ENCODE data around the gene TTC21A. TPM values are rescaled to one million over a fixed set of nuclear protein-coding genes. Genes with fewer than 3 reads are reported as not detected.
"Not testable (repeated sequence)": the region's sequence is repeated elsewhere in the genome, so short reads cannot be mapped to it uniquely, and the experiment has no call there.

Gene TTC21A
- polyA plus RNA-seq, 6 donors from 2014 or later, result 3.8 to 14.8 (median 11.2) TPM

GRCh38 chr3:39164414-39164813, 56.9 kb downstream of the TTC21A start:
- no peak for ATAC-seq (ENCODE audit: low read depth in 2 of 2)
- no peak overlapping the region for H3K27ac Mint-ChIP-seq
- no peaks in the 10 kb centered on the region for H3K9me3 Mint-ChIP-seq
- no peak overlapping the region for H3K4me3 Mint-ChIP-seq
- H3K4me1 Mint-ChIP-seq, result peaks cover 0 to 3% (median 0%) of the 10 kb centered on the region in 3 donors
- H3K36me3 Mint-ChIP-seq, result peaks cover 0 to 7% of the 10 kb centered on the region in 2 donors
- DNase-seq, result no peak
- no peaks in the 10 kb centered on the region for H3K27me3 Mint-ChIP-seq

GRCh38 chr3:39165518-39165917, 58.0 kb downstream of the TTC21A start:
- peaks cover 0 to 3% (median 0%) of the 10 kb centered on the region in 3 donors for H3K4me1 Mint-ChIP-seq
- DNase-seq (no peak), ATAC-seq (ENCODE audit: low read depth in 2 of 2) (no peak)
- H3K4me3 Mint-ChIP-seq, result no peak overlapping the region
- no peak overlapping the region for H3K27ac Mint-ChIP-seq
- H3K27me3 Mint-ChIP-seq, result no peaks in the 10 kb centered on the region
- H3K36me3 Mint-ChIP-seq, result peaks cover 0 to 7% of the 10 kb centered on the region in 2 donors
- no peaks in the 10 kb centered on the region for H3K9me3 Mint-ChIP-seq

DNA sequence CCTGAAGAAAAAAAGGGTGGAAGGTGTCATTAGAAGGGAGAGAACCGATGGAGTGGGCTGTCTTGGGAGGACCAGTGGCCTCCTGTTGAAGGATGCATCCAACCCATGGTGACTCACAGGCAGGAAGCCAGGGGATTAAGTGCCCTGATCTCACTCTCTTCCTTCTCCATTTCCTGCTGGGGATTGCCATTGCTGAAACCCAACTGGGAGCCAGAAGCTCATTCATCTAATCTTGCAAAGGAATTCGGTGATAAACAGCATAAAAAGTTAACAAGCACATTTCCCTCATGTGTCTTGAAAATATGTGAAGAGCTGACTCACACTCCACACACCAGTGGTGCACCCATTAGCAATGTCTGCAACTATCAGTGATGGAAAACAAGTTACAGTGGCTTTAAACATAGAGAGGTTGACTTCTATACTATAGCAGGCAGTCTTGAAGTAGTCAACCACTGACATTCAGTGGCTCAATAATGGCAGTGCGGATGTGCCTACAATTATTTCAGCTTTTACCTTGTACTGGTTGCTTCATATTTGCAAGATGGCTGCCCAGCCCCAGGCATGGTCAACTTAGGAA, 58.7 kb downstream of the TTC21A start:
- H3K4me3 Mint-ChIP-seq, result no peak overlapping the region
- H3K27ac Mint-ChIP-seq, result no peak overlapping the region
- peaks cover 0 to 7% of the 10 kb centered on the region in 2 donors for H3K36me3 Mint-ChIP-seq
- H3K27me3 Mint-ChIP-seq, result no peaks in the 10 kb centered on the region
- peak; percentile 43 to 62 for ATAC-seq (ENCODE audit: low read depth in 2 of 2)
- H3K9me3 Mint-ChIP-seq, result no peaks in the 10 kb centered on the region
- H3K4me1 Mint-ChIP-seq, result peaks cover 0 to 3% (median 0%) of the 10 kb centered on the region in 3 donors
- no peak for DNase-seq

- no peak for ATAC-seq (ENCODE audit: low read depth in 2 of 2)
- H3K27me3 Mint-ChIP-seq, result no peaks in the 10 kb centered on the region
- no peak overlapping the region for H3K4me3 Mint-ChIP-seq
- no peaks in the 10 kb centered on the region for H3K9me3 Mint-ChIP-seq
- peaks cover 0 to 7% of the 10 kb centered on the region in 2 donors for H3K36me3 Mint-ChIP-seq
- H3K27ac Mint-ChIP-seq, result no peak overlapping the region
- DNase-seq, result no peak
- H3K4me1 Mint-ChIP-seq, result peaks cover 0 to 3% (median 0%) of the 10 kb centered on the region in 3 donors
Observed at GRCh38 chr3:39166932-39167532, 59.6 kb downstream of the TTC21A start.

DNA sequence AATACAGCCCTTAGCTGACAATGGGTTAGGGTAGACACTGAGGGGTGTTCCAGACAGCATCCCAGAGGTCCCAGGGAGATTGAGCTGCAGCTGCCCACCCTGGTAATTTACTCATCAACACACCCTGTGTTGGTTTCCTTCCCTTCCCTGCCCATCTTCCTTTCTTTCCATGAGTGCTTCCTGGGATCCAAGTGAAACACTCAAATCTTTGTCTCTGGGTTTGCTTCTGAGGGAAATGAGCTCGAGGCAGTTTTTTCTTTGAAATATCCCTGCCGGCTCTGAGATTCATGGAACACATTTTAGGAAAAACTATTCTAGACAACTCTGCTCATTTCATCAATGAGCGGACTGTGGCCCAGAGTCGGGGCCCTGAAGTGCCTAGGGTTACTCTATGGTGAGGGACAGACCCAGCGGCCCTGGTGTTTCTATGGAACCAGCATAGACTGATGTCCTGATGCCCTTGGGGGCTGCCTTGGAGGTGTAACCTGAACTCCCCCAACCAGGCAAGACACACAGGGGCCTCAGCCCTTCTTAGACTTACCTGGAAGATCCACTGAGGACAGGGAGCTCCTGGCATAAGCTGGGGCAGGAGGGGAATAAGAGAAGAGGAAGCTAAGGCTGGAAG, 60.8 kb downstream of the TTC21A start:
- H3K4me3 Mint-ChIP-seq, result no peak overlapping the region
- peaks cover 0 to 4% of the 10 kb centered on the region in 2 donors for H3K36me3 Mint-ChIP-seq
- ATAC-seq (ENCODE audit: low read depth in 2 of 2), result no peak
- H3K4me1 Mint-ChIP-seq, result peaks cover 0 to 3% (median 0%) of the 10 kb centered on the region in 3 donors
- no peaks in the 10 kb centered on the region for H3K27me3 Mint-ChIP-seq
- no peaks in the 10 kb centered on the region for H3K9me3 Mint-ChIP-seq
- no peak overlapping the region for H3K27ac Mint-ChIP-seq
- DNase-seq, result no peak

GRCh38 chr3:39169712-39170111, 62.2 kb downstream of the TTC21A start:
- Mint-ChIP-seq H3K9me3 (peaks cover 0 to 2% (median 0%) of the 10 kb centered on the region in 7 donors), H3K4me3 (no peak overlapping the region), H3K4me1 (no peaks in the 10 kb centered on the region), H3K36me3 (no peaks in the 10 kb centered on the region), H3K27ac (no peak overlapping the region), H3K27me3 (no peaks in the 10 kb centered on the region)
- ATAC-seq (ENCODE audit: low read depth in 2 of 2) (no peak), DNase-seq (no peak)

DNA sequence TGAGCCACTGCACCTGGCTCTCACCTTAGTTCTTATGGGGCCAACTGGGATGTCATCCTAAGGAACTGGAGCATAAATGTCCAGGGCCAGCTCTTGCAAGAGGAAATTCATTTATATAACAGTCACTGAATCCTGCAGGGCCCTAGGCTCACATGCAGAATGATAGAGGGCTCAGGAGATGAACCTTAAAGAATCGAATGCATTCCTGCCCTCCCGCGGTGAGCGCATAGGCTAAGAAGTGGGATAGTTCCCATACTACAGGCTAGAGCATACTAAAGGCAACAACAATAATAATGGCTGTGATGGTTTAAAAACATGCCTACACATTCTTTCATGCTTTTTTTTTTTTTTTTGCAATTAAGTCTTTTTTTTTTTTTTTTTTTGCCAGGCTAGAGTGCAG, 63.0 kb downstream of the TTC21A start:
- DNase-seq (no peak), ATAC-seq (ENCODE audit: low read depth in 2 of 2) (no peak)
- Mint-ChIP-seq H3K27ac (no peak overlapping the region), H3K4me3 (no peak overlapping the region), H3K9me3 (peaks cover 0 to 3% (median 0%) of the 10 kb centered on the region in 7 donors), H3K4me1 (no peaks in the 10 kb centered on the region), H3K27me3 (no peaks in the 10 kb centered on the region), H3K36me3 (no peaks in the 10 kb centered on the region)

DNA sequence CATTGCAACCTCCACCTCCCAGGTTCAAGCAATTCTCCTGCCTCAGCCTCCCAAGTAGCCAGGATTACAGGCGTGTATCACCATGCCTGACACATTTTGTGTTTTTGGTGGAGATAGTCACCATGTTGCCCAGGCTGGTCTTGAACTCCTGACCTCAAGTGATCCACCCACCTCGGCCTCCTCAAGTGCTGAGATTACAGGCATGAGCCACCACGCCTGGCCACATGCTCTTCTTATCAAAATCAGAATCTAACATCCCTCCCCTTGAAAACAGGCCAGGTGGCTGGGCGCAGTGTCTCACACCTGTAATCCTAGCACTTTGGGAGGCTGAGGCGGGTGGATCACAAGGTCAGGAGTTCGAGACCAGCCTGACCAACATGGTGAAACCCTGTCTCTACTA, 63.4 kb downstream of the TTC21A start:
- DNase-seq; H3K27ac Mint-ChIP-seq; ATAC-seq (ENCODE audit: low read depth in 2 of 2); H3K9me3 Mint-ChIP-seq; H3K4me1 Mint-ChIP-seq; H3K27me3 Mint-ChIP-seq; H3K4me3 Mint-ChIP-seq; H3K36me3 Mint-ChIP-seq: not testable (repeated sequence)

GRCh38 chr3:39171860-39172259, 64.4 kb downstream of the TTC21A start:
- Mint-ChIP-seq H3K4me3 (no peak overlapping the region), H3K27ac (peak overlapping the region in 1 of 6 donors; percentile 11), H3K27me3 (no peaks in the 10 kb centered on the region)

GRCh38 chr3:39173318-39174125, 66.0 kb downstream of the TTC21A start:
- Mint-ChIP-seq H3K4me3 (no peak overlapping the region), H3K36me3 (no peaks in the 10 kb centered on the region), H3K4me1 (peaks cover 9 to 12% (median 10%) of the 10 kb centered on the region in 3 donors), H3K9me3 (peaks cover 0 to 3% (median 0%) of the 10 kb centered on the region in 7 donors), H3K27ac (peak overlapping the region in 3 of 6 donors; percentile 2 to 22 (median 21)), H3K27me3 (no peaks in the 10 kb centered on the region)
- DNase-seq (no peak), ATAC-seq (ENCODE audit: low read depth in 2 of 2) (no peak)

More at GRCh38 chr3:39171860-39172259, 64.4 kb downstream of the TTC21A start:
- Mint-ChIP-seq H3K36me3 (no peaks in the 10 kb centered on the region), H3K9me3 (peaks cover 0 to 3% (median 0%) of the 10 kb centered on the region in 7 donors), H3K4me1 (peaks cover 0 to 7% (median 4%) of the 10 kb centered on the region in 3 donors)
- DNase-seq (no peak), ATAC-seq (ENCODE audit: low read depth in 2 of 2) (no peak)

GRCh38 chr3:39176025-39176714, 68.7 kb downstream of the TTC21A start:
- H3K4me1 Mint-ChIP-seq, result peaks cover 25 to 35% (median 34%) of the 10 kb centered on the region in 3 donors
- no peaks in the 10 kb centered on the region for H3K27me3 Mint-ChIP-seq
- no peak for DNase-seq
- peak overlapping the region in 5 of 6 donors; percentile 10 to 83 (median 50) for H3K27ac Mint-ChIP-seq
- ATAC-seq (ENCODE audit: low read depth in 2 of 2), result no peak
- H3K9me3 Mint-ChIP-seq, result peaks cover 0 to 3% (median 0%) of the 10 kb centered on the region in 7 donors
- H3K36me3 Mint-ChIP-seq, result no peaks in the 10 kb centered on the region
- H3K4me3 Mint-ChIP-seq, result peak overlapping the region in 4 of 8 donors; percentile 20 to 82 (median 26)

GRCh38 chr3:39177708-39178332, 70.3 kb downstream of the TTC21A start:
- Mint-ChIP-seq H3K36me3 (no peaks in the 10 kb centered on the region), H3K4me3 (peak overlapping the region; percentile 70 to 87 (median 84)), H3K4me1 (peaks cover 29 to 38% (median 37%) of the 10 kb centered on the region in 3 donors), H3K27me3 (no peaks in the 10 kb centered on the region), H3K9me3 (peaks cover 0 to 3% (median 0%) of the 10 kb centered on the region in 7 donors), H3K27ac (peak overlapping the region in 4 of 6 donors; percentile 64 to 91 (median 83))
- peak; percentile 37 to 42 for ATAC-seq (ENCODE audit: low read depth in 2 of 2)
- DNase-seq, result peak; percentile 71

All from naive B cell (primary cell).